ENCODE data around the gene RUBCNL. TPM values are rescaled to one million over a fixed set of nuclear protein-coding genes. Genes with fewer than 3 reads are reported as not detected.

The RUBCNL gene
- total RNA-seq, 1 experiment from 2014 or later: 0.42 TPM

GRCh38 chr13:46311217-46311616 lies 75.8 kb downstream of the RUBCNL start:
- Histone ChIP-seq H2AFZ (ENCODE audit: low read depth, low read length, poor library complexity, severe bottlenecking) (no peak overlapping the region), H4K20me1 (ENCODE audit: insufficient read depth) (no peaks in the 10 kb centered on the region), H3K9ac (ENCODE audit: low read length) (no peak overlapping the region), H3K9me3 (ENCODE audit: control insufficient read depth in 1 of 2, insufficient read depth in 1 of 2, low read depth in 1 of 2, low read length in 2 of 2) (no peaks in the 10 kb centered on the region), H3K9me2 (ENCODE audit: insufficient read depth) (no peaks in the 10 kb centered on the region), H3K4me3 (replicated peaks in 1 of 2; ENCODE audit: low read depth in 1 of 2, low read length in 2 of 2) (no peak overlapping the region), H3K27me3 (ENCODE audit: insufficient read depth, low read length) (no peaks in the 10 kb centered on the region), H3K36me3 (ENCODE audit: control insufficient read depth in 1 of 2, insufficient read depth in 2 of 2, low read length in 2 of 2) (no peaks in the 10 kb centered on the region), H3K27ac (ENCODE audit: low read depth, low read length) (no peak overlapping the region), H3K79me2 (ENCODE audit: insufficient read depth, low read length) (no peaks in the 10 kb centered on the region), H3K4me2 (ENCODE audit: low read length) (no peak overlapping the region), H3K4me1 (ENCODE audit: control insufficient read depth in 1 of 2, insufficient read depth in 2 of 2, low read length in 2 of 2) (no peaks in the 10 kb centered on the region)
- no peak for ATAC-seq
- CTCF ChIA-PET: interaction anchor here (1.0 kb wide), 1 partner anchor 10 kb away, joined by 3 read pairs; no protein-coding TSS in a partner anchor
- intact Hi-C loops (cut with micrococcal nuclease): no loop called here
- TF ChIP-seq POLR2AphosphoS5 (IDR thresholded peaks at IDR 0.05; ENCODE audit: low read depth, low read length) (no peak), MAX (IDR thresholded peaks at IDR 0.05) (no peak), ATF3 (IDR thresholded peaks at IDR 0.05) (no peak), CBX3 (IDR thresholded peaks at IDR 0.05; ENCODE audit: low read depth) (no peak), REST (IDR thresholded peaks at IDR 0.05; ENCODE audit: low read depth) (no peak), RAD21 (IDR thresholded peaks at IDR 0.05; ENCODE audit: low read depth) (no peak), EZH2 (IDR thresholded peaks at IDR 0.05) (no peak), POLR2A (IDR thresholded peaks at IDR 0.05; ENCODE audit: borderline replicate concordance, extremely low read depth, insufficient read depth, insufficient read length) (no peak), CEBPB (IDR thresholded peaks at IDR 0.05; ENCODE audit: low read depth) (no peak), SIN3A (IDR thresholded peaks at IDR 0.05; ENCODE audit: low read depth) (no peak), EZH2phosphoT487 (IDR thresholded peaks at IDR 0.05; ENCODE audit: borderline replicate concordance) (no peak), JUND (IDR thresholded peaks at IDR 0.05) (no peak), EGR1 (IDR thresholded peaks at IDR 0.05; ENCODE audit: low read depth) (no peak), SP1 (IDR thresholded peaks at IDR 0.05; ENCODE audit: low read depth) (no peak), FOSL1 (IDR thresholded peaks at IDR 0.05; ENCODE audit: low read depth) (no peak), SRF (IDR thresholded peaks at IDR 0.05; ENCODE audit: low read depth) (no peak), ELF1 (IDR thresholded peaks at IDR 0.05; ENCODE audit: borderline replicate concordance, low read depth) (no peak)
- TF ChIP-seq, protein P1, sequence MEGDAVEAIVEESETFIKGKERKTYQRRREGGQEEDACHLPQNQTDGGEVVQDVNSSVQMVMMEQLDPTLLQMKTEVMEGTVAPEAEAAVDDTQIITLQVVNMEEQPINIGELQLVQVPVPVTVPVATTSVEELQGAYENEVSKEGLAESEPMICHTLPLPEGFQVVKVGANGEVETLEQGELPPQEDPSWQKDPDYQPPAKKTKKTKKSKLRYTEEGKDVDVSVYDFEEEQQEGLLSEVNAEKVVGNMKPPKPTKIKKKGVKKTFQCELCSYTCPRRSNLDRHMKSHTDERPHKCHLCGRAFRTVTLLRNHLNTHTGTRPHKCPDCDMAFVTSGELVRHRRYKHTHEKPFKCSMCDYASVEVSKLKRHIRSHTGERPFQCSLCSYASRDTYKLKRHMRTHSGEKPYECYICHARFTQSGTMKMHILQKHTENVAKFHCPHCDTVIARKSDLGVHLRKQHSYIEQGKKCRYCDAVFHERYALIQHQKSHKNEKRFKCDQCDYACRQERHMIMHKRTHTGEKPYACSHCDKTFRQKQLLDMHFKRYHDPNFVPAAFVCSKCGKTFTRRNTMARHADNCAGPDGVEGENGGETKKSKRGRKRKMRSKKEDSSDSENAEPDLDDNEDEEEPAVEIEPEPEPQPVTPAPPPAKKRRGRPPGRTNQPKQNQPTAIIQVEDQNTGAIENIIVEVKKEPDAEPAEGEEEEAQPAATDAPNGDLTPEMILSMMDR (IDR thresholded peaks at IDR 0.05 in 2 of 3, conservative IDR thresholded peaks at IDR 0.05 in 1 of 3; ENCODE audit: borderline replicate concordance in 1 of 3, insufficient read depth in 1 of 3, low read depth in 2 of 3, low read length in 2 of 3): no peak
- TF ChIP-seq, protein P2, sequence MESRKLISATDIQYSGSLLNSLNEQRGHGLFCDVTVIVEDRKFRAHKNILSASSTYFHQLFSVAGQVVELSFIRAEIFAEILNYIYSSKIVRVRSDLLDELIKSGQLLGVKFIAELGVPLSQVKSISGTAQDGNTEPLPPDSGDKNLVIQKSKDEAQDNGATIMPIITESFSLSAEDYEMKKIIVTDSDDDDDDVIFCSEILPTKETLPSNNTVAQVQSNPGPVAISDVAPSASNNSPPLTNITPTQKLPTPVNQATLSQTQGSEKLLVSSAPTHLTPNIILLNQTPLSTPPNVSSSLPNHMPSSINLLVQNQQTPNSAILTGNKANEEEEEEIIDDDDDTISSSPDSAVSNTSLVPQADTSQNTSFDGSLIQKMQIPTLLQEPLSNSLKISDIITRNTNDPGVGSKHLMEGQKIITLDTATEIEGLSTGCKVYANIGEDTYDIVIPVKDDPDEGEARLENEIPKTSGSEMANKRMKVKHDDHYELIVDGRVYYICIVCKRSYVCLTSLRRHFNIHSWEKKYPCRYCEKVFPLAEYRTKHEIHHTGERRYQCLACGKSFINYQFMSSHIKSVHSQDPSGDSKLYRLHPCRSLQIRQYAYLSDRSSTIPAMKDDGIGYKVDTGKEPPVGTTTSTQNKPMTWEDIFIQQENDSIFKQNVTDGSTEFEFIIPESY (IDR thresholded peaks at IDR 0.05; ENCODE audit: extremely low read depth, insufficient replicate concordance, low read length): no peak
- RAD21 ChIA-PET (ENCODE audit: low non-redundant PET in 1 of 2, low total read pairs in 2 of 2, uncharacterized antibody in 2 of 2, unreplicated experiment in 2 of 2): no interaction called here
- POLR2A ChIA-PET: interaction anchor here (0.5 kb wide), 1 partner anchor 21 kb away, joined by 3 read pairs; no protein-coding TSS in a partner anchor
- no peak for DNase-seq (ENCODE audit: low read depth, low spot score)
- no TSS peak for BruUV-seq (replicated peaks)
